ENCODE data around the gene NOTCH2NLA.
"Not testable (repeated sequence)": the region's sequence is repeated elsewhere in the genome, so short reads cannot be mapped to it uniquely, and the experiment has no call there.

The NOTCH2NLA gene

GRCh38 chr1:146228710-146229477, at the start of gene NOTCH2NLA:
TSS of gene NOTCH2NLA (minus strand) at chr1:146229021. CDS start at chr1:146189337, 39,684 bp downstream.
- DNase-seq: not testable (repeated sequence)

GRCh38 chr1:146278346-146278745, 49.5 kb upstream of the NOTCH2NLA start:
- not testable (repeated sequence) for DNase-seq

- DNase-seq: not testable (repeated sequence)
Measured at GRCh38 chr1:146277087-146277486, 48.3 kb upstream of the NOTCH2NLA start.

GRCh38 chr1:146274083-146274482, 45.3 kb upstream of the NOTCH2NLA start:
- not testable (repeated sequence) for DNase-seq

GRCh38 chr1:146273194-146273593, 44.4 kb upstream of the NOTCH2NLA start:
- not testable (repeated sequence) for DNase-seq

GRCh38 chr1:146272734-146273133, 43.9 kb upstream of the NOTCH2NLA start:
- not testable (repeated sequence) for DNase-seq

- not testable (repeated sequence) for DNase-seq
Measured at GRCh38 chr1:146271977-146272376, 43.2 kb upstream of the NOTCH2NLA start.

GRCh38 chr1:146270129-146270528, 41.3 kb upstream of the NOTCH2NLA start:
- DNase-seq: not testable (repeated sequence)

- not testable (repeated sequence) for DNase-seq
Measured at GRCh38 chr1:146266179-146266748, 37.4 kb upstream of the NOTCH2NLA start.

GRCh38 chr1:146264761-146265160, 35.9 kb upstream of the NOTCH2NLA start:
- not testable (repeated sequence) for DNase-seq

- not testable (repeated sequence) for DNase-seq
Measured at GRCh38 chr1:146260006-146260730, 31.3 kb upstream of the NOTCH2NLA start.

GRCh38 chr1:146257992-146258552, 29.3 kb upstream of the NOTCH2NLA start:
- DNase-seq: not testable (repeated sequence)

- not testable (repeated sequence) for DNase-seq
Measured at GRCh38 chr1:146254569-146255197, 25.9 kb upstream of the NOTCH2NLA start.

- DNase-seq: not testable (repeated sequence)
Measured at GRCh38 chr1:146253249-146253855, 24.5 kb upstream of the NOTCH2NLA start.

- not testable (repeated sequence) for DNase-seq
Measured at GRCh38 chr1:146251523-146251922, 22.7 kb upstream of the NOTCH2NLA start.

GRCh38 chr1:146248643-146249042, 19.8 kb upstream of the NOTCH2NLA start:
- not testable (repeated sequence) for DNase-seq

GRCh38 chr1:146236626-146237025, 7.8 kb upstream of the NOTCH2NLA start:
- DNase-seq: not testable (repeated sequence)

- not testable (repeated sequence) for DNase-seq
Measured at GRCh38 chr1:146236026-146236601, 7.3 kb upstream of the NOTCH2NLA start.

- not testable (repeated sequence) for DNase-seq
Measured at GRCh38 chr1:146228144-146228682, 608 bp downstream of the NOTCH2NLA start.

GRCh38 chr1:146174531-146174930, 54.3 kb downstream of the NOTCH2NLA start:
- not testable (repeated sequence) for DNase-seq

- DNase-seq: not testable (repeated sequence)
Measured at GRCh38 chr1:146167740-146168139, 61.1 kb downstream of the NOTCH2NLA start.
